GM19351 (cell line): ENCODE data around the gene ARHGAP42.
"Not testable (repeated sequence)": the region's sequence is repeated elsewhere in the genome, so short reads cannot be mapped to it uniquely, and the experiment has no call there.

ENCODE experiments used
- ATAC-seq: cut with Tn5 transposase; IDR thresholded peaks from one replicate; pipeline ENCODE4 v1.9.1; 2021; ENCODE audit warnings: mild to moderate bottlenecking, moderate library complexity; ENCODE audit not compliant: unreplicated experiment

The ARHGAP42 gene, protein sequence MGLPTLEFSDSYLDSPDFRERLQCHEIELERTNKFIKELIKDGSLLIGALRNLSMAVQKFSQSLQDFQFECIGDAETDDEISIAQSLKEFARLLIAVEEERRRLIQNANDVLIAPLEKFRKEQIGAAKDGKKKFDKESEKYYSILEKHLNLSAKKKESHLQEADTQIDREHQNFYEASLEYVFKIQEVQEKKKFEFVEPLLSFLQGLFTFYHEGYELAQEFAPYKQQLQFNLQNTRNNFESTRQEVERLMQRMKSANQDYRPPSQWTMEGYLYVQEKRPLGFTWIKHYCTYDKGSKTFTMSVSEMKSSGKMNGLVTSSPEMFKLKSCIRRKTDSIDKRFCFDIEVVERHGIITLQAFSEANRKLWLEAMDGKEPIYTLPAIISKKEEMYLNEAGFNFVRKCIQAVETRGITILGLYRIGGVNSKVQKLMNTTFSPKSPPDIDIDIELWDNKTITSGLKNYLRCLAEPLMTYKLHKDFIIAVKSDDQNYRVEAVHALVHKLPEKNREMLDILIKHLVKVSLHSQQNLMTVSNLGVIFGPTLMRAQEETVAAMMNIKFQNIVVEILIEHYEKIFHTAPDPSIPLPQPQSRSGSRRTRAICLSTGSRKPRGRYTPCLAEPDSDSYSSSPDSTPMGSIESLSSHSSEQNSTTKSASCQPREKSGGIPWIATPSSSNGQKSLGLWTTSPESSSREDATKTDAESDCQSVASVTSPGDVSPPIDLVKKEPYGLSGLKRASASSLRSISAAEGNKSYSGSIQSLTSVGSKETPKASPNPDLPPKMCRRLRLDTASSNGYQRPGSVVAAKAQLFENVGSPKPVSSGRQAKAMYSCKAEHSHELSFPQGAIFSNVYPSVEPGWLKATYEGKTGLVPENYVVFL

DNA sequence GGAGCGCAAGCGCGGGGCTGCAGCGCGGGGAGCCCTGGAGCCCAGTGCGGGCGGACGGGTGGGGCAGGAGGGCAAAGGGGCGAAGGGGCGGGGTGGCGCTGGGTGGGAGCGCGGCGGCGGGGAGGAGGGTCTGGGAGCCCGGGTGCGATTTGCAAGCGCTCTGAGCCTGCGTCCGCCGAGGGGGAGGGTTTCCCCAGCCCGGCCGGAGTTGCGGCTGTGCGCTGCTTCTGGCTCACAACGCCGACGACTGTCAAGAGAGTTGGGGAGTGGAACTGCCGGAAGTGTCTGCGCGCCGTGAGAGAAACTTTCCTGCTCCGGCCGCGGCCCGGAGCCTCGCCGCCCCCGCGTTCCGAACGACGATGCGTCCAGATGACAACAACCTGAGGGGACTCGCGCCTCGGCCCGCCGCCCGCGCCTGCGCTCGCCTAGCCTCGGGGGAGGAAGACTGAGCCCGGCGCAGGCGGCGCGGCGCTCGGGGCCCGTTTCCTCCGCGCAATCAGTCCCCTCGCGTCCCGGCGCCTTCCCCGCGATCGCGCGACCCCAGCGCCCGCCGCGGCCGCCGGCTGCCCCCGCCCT, at the start of gene ARHGAP42:
Gene ARHGAP42 (plus strand): TSS at position 235 of the 576 bp plus-strand sequence. CDS start 391 bp downstream, outside the sequence.
- ATAC-seq, result peak; percentile 71

DNA sequence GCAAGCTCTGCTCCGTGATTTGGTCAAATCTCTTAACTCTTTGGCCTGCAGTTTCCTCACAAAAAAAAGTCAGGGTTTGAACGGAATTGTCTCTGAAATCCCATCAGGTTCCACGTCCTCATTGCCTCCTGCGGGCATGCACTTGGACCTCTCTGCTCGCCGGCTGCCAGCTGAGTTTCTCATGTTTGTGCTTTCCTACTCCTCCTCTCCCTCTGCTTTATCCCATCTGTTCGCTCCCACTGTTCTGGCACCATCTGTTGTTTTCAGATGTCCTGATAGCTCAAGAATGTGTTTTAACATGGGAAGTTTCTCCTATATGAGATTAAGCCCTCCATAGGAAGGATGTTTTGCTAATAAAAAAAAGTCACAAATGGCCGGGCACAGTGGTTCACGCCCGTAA, 49.4 kb upstream of the ARHGAP42 start:
- ATAC-seq, result no peak

DNA sequence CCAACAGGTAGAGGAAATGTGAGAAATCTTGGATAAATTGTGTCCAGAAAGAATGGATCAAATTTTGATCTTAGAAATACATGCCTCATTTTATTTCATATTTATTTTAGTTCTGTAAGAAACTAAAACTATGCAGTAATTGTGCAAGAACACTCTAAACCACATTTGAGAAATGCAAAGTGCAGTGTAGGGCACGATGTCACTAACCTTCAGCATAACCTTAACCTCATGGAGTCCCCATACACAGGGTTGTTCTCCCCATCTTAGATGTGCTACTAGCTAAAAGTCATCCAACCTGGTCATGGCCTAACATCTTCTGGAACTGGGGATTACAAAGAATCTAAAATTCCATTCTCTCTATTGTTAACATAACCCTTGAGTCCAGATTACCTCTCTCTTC, 48.4 kb upstream of the ARHGAP42 start:
- no peak for ATAC-seq

DNA sequence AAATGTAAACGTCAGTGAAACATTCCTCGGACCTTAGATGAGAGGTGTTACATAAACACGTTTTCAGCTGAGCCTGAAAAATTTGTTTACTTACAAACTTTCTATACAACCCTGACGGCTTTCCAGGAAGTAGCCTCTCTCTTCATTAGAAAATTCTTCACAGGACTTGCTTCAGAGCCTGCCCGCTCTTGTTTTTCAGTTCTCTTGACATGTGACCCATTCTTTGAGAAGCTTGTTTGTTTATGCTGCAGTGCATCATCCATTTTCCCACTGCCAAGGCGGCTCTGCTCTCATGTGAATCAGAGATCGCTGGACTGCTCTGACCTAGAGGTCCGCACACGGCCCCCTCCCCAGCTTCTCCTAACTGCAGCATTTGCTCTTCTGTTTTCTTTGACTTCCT, 47.9 kb upstream of the ARHGAP42 start:
- ATAC-seq, result no peak

DNA sequence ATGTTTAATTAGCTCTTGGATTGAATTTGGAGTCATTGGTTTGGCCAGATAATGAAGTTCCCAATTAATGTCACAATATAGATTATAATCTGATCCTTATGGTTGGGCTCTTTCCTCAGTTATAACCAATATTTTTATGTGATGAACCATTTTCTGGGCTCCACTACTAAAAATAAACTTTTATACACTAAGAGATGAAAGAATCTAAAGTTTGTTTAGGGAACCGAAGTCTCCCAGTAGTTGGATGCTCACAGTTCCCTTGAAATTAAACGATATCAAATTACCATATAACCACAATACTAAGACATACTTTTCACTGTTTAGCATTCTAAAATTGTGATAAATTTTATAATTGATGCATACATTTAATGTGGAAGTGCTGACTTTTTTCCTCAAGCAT, 47.0 kb upstream of the ARHGAP42 start:
- no peak for ATAC-seq

DNA sequence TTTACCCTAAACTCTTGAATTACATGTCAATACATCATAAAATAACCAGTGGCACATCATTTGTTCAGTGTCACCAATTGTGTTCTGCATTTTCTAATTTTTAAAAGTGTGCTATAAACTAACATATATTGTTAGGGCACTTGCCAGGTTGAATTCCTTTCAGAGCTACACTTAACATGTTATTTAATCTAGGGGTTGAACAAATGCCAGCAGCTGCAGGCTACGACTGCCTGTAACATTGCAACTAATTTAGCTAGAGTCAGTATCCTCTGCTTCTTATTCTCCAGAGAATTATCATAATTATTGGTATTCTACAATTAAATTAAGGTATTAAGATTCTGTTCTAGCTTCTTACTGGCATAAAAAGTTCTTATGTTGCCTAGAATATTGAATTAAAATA, 46.4 kb upstream of the ARHGAP42 start:
- ATAC-seq, result no peak

DNA sequence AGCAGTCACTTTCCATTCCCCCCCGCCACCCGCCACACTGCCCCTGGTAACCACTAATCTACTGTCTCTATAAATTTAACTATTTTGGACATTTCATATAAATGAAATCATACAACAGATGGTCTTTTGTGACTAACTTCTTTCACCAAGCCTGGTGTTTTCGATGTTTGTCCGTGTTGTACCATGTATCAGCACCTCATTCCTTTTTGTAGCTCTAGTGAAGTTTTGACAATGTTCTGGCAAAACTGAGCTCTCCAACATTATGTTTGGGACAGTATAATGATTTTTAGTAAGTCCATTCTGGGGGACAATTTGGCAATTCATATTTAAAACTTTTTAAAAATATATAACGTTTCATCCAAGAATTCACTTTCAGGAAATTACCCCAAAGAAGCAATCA, 45.6 kb upstream of the ARHGAP42 start:
- no peak for ATAC-seq

DNA sequence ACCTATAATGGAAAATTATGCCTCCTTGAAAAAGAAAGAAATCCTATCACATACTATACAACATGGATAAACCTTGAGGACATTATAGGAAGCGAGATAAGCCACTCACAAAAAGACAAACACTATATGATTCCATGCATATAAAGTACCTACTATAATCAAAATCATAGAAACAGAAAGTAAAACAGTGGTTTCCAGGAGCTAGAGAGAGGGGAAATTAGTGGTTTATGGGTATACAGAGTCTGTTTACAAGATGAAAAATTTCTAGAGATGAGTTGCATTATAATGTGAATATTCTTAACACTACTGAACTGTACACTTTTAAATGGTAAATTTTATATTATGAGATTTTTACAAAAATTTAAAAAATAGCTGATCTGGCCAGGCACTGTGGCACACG, 40.5 kb upstream of the ARHGAP42 start:
- ATAC-seq, result no peak

DNA sequence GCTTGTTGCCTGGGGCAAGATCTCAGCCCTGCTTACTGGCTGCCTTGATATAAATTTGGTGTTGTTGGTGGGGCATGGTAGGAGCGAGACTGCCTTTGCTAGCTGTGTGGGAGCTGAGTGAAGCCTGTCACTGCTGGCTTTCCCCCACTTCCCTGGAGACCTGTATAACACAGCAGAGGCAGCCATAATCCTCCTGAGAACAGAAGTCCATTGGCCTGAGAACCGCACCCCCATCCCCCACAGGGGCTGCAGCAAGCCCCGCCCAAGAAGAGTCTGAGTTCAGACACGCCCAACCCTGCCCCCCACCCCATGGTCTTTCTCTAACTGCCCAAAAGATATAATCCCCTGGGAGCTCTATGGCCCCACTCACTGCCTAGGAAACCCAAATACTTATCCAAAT, 39.2 kb upstream of the ARHGAP42 start:
- no peak for ATAC-seq

DNA sequence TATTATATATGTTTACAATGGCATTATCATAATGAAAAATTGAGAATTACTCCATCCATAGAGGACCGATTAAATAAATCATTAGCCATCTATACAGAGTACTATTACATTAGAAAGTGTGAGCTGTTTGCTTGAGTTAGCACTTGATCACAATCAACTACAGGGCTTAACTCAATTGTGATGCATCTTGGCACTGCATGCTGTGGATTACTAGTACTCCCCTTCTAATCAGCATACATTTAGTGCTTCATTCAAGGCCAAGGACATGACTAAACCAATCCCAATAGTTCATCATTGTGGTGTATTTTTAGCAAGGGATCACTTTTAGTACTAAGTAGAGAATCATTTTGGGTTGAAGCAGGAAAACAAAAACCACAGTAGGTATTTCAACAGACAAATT, 23.5 kb upstream of the ARHGAP42 start:
- no peak for ATAC-seq

DNA sequence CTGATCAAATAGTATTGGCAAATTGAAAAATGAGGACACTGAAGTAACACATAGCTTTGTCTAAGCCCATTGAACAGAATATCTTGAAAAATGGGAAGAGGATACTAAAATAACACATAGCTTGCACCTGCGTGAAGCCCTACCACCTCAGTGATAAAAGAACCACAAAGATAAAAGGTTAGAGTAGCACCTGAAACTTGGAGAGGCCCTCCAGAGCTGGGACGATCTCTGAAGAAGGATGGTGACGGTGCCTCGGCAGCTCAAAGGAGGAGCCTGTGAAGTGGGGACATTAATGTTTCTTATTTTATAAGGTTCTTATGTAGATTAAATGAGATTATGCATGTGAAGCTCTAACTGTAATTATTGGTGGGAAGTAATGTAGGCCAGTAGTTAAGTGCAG, 23.1 kb upstream of the ARHGAP42 start:
- ATAC-seq, result no peak

DNA sequence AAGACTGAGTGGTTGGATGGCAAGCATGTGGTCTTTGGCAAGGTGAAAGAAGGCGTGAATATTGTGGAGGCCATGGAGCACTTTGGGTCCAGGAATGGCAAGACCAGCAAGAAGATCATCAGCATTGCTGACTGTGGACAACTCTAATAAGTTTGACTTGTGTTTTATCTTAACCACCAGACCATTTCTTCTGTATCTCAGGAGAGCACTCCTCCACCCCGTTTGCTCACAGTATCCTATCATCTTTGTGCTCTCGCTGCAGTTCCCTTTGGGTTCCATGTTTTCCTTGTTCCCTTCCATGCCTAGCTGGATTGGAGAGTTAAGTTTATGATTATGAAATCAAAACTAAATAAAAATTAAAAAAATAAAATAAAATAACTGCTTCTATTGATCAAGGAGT, 20.3 kb upstream of the ARHGAP42 start:
- not testable (repeated sequence) for ATAC-seq

DNA sequence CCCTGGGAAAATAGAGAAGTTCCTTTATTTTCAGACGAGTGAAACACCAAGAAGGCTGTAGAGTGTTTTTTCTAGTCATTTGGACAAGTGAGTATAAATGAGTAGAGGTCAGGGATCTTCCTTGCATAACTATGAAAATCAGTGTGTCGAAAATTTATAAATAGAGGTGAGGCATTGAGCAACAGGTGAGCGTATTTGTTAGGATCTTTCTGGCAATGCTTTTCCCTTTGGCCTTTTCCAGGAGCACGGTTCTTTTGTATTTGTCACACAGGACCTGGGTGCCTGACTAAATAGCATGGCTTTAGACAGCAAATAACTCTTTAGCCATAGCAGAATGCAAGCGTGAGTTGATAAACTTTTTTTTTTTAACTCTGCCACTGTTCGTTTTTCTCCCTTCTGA, 19.6 kb upstream of the ARHGAP42 start:
- ATAC-seq, result no peak

DNA sequence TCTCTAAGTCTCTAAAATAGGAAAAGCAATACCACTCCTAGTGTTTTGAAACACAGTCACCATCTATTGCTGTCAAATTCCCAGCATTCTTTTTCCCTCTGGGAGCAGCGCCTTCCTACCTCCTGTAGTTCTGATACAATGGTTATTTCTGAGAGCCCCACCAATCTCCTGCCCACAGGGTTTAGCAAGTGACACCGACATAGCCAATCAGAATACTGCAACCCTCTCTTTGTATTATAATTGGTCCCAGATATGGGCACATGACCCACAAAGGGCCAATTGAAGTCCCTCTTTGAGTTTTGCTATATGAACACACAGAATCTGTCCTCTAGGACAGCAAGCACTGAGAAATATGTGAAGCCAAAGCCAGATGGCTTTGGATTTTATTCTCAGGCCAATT, 16.9 kb upstream of the ARHGAP42 start:
- ATAC-seq, result no peak

DNA sequence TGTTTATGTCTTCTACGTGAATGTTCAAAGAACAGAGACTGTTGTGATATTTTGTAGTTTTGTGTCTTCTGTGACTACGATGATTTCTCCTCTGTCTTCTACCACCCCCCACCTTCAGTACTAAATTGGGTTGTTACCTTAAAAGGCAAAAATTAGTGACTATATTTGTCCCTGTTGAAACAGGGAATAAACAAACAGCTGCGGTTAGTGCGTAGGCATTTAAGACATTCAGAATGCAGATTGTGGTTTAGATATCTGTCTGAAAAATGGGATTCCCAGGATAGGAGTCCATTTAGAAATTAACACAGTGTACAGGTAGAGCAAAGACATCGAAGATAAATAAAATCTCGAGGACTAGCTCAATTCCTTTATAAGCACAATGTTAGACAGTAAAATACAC, 15.6 kb upstream of the ARHGAP42 start:
- ATAC-seq, result no peak

DNA sequence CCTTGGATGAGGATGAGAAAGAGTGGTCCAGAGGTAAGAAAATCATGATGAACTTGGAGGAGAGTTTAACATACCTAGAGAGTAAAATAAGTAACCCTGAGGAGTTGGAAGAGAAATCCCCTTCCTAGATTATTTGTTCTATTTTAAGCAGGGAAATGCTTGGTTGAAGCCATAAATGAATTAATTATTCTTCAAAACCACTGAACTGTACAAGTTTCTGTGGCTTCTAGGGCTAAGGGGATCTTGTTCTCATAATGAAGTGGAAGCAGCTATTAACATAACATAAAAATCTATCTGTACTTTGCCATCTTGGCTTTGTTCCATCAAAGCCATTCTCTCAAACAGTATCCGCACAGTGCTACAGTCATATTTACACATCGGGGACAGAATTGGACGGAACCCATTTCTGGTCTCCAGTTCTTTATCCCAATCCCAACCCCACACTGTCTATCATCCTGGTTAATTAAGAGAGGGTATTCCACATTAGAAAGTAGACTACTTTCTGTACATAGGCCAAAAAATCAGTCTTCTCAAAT, 14.5 kb upstream of the ARHGAP42 start:
- ATAC-seq, result no peak

DNA sequence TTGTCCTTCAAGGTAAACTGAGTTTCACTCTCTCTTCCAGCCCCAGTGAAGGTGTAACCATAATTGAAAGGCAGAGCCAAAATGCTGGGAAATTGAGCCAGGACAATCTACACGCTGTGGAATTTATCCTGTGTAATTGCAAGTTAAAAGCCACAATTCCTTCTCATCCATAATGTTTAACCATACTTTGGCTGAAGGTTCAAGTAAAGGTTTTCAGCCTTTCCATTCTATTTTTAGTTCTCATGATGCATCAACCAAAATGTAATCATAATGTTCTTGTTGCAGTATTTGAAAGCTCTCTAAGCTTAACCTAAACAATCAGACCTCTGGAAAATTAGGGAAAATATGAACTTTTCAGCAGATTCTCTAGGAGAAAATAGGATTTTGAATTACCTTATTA, 14.0 kb upstream of the ARHGAP42 start:
- ATAC-seq, result no peak

DNA sequence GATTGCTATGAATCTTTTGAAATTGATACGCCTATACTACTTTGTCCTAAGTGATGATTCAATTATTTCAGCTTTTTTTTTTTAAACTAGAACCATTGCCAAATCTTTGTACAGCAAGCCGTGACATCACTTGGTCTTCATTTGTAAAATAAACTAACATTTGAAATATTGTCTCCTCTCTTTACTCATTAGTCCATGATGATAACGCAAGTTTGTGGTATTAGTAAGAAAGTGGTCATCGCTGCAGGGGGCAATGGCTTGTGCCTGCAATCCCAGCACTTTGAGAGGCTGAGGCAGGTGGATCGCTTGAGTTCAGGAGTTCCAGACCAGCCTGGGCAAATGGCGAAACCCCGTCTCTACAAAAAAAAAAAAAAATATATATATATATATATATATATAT, 12.9 kb upstream of the ARHGAP42 start:
- ATAC-seq, result no peak

DNA sequence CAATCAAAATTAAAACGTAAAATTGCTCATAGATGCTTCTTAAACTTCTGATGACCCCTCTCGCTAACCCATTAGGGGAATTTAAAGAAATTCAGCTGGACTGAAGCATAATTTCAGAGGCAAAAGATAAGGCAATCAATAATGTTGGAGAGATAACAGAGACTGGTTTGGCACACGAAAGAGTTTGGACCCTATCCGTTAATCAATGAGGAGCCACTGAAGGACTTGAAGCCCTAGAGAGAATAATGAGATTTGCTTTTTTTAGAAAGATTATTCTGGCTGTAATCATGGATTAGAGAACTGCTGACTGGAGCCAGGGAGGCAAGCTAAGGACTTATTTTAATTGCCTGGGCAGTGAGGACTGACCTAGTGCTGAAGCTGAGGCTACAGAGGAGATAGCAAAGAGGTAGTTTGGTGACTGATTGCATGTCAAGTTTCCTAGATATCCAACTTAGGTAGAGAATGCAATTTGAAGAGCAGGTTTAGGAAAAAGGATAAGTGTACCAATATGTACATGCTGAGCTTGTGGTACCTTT, 11.9 kb upstream of the ARHGAP42 start:
- ATAC-seq, result no peak

DNA sequence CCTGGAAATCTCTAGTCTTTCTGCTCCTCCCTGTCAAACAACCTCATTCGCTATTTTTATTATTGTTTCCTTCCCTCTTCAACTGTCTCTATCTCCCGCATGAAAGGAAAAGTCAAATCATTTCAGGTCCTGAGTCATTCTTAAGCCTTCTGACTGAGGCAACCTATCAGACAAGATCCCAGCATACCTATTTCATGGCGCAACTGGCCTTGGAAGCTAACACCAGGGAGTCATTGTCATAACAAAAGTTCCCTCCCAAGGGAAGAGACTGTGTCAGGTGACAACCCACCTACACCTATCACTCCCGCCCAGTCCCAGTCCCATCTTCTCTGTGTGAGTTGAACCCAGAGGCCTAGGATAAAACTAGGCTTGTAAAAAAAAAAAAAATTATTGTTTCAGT, 10.2 kb upstream of the ARHGAP42 start:
- no peak for ATAC-seq

DNA sequence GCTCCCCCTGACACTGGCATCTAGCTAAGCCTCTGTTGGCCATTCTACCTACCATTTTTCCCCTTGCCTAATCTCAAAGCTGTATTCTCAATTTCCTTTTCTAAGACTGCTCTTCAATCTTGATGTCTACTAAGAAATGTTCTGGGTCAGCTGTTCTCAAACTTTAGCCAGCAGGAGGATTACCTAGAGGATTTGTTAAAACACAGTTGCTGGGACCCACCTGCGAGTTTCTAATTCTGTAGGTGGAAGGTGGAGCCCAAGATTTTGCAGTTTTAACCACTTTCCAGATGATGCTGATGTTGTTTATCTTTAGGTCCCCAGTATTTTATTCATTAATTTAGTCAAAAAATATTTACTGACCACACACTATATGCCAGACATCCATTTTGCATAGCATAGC, 9.3 kb upstream of the ARHGAP42 start:
- ATAC-seq, result no peak
